Activated CD8-positive, alpha-beta memory T cell treated with anti-CD3 and anti-CD28 coated beads, Interleukin-2, amount 50 U/mL, for 4 hours (primary cell): ENCODE results near the gene TEX13C.
"Not testable (repeated sequence)": the region's sequence is repeated elsewhere in the genome, so short reads cannot be mapped to it uniquely, and the experiment has no call there.

Experiments used
- DNase-seq: peaks from one replicate; pipeline ENCODE4 v3.0.0-alpha.2; 2020

Gene TEX13C

DNA sequence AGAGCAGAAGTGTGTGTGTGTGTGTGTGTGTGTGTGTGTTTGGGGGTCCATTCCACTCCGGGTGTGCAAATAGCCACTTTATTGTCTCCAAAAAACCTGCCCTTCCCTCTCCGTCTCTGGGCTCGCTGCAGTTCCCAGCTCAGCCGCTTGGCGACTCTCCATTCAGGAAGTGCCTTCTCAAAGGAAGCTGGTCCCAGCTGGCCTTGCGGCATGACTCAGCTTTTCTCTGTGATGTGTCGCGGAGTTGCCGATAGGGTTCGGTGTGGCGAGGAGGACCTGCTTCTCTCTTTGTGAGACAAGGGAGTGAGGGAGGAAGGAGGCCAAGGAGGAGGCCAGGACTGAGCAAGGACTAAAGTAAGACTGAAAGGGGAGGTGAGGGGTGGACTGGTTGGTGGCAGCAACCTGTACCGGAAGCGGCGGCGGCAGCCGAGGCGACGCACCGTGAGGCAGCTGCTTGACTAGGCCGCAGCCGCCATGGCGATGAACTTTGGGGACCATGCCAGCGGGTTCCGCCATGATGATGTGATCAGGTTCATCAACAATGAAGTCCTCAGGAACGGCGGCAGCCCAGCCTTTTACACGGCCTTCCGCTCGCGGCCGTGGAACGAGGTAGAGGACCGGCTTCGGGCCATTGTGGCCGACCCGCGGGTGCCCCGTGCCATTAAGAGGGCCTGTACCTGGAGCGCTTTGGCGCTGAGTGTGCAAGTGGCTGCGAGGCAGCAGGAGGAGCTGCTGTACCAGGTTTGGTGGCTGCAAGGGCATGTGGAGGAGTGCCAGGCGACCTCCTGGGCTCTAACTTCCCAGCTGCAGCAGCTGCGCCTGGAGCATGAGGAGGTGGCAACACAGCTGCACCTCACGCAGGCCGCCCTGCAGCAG lies at the start of gene TEX13C:
TEX13C (plus strand) TSS at position 226 of the 876 bp plus-strand sequence; CDS start at position 475, 249 bp downstream.
- no peak for DNase-seq

DNA sequence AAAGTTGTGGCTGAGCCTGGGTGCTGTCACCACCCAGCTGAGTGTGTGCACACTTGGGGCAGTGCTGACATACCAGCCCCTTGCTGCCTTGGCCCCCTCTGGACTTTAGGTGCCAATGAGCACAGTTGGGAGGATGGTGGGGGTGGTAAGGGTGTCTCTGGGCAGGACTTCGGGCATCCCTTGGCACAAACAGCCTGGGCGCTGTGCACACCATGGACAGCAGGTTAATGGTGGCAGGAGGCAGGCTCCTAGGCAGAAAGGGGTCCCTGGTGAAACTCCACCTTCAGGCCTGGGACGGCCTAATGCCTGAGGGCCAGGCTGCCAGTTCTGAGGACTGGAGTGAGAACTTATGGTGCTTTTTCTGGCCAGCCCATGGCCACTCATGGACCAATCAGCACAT lies 32.4 kb upstream of the TEX13C start:
- DNase-seq: no peak

DNA sequence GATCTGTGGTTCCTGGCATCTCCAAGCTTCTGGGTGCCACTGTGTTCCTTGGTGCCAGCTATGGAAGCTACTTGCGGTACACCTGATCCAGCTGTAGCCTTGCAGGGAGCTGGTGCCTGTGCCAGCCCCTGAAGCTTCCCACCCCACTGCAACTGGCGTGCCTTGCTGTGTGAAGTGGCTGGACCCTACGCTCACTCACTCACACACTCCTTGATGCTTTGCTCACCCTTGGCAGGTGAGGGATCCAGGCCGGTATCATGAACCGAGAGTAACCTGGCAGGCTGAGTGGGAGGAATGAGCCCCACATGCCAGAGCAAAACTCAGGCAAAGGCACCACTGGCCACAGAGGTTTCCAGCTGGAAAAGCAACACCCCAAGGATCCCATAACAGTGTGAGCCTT lies 31.3 kb upstream of the TEX13C start:
- DNase-seq: no peak

DNA sequence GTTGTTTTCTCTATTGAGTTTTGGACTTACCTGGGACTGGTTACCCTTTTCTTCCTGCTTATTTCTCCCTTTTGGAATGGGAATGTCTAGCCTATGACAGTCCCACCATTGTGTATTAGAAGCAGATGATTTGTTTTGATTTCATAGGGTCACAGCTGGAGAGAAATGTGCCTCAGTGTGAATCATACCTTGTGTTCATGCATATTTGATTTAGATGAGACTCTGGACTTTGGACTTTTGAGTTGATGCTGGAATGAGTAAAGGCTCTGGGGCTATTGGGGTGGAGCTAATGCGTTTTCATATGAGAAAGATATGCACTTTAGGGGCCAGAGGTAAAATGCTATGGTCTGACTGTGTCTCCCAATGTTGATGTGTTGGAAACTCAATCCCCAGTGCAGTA lies 30.5 kb upstream of the TEX13C start:
- no peak for DNase-seq

DNA sequence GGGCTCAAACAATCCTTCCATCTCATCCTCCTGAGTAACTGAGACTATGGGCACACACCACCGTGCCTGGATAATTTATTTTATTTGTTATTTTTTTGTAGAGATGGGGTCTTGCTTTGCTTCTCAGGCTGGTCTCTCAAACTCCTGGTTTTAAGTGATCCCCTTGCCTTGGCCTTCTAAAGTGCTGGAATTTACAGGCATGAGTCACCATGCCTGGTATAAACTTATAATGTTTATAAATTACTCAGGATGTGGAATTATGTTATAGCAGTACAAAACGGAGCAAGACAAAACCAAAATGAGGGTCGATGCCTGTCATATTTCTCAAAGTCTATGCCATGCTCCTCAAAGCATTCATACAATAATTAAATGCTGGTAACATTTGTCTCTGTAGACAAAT lies 29.8 kb upstream of the TEX13C start:
- DNase-seq: no peak

DNA sequence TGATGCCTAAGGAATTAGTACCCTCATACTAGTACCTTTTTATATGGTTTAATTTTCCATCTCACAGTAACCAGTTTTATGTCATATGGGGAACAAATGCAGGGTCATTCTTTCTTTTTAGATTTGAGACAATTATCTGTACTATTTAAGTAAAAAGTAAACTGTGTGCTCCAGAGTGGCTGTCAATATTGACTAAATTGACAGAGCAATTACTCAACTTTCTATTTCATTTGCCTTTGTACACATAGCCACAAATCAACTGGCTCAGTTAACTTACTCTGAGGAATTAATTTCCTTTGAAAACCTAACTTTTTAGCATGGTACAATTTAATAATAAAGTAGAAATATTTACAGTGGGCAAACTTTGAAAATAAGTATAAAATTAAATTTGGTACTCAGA lies 28.5 kb upstream of the TEX13C start:
- no peak for DNase-seq

DNA sequence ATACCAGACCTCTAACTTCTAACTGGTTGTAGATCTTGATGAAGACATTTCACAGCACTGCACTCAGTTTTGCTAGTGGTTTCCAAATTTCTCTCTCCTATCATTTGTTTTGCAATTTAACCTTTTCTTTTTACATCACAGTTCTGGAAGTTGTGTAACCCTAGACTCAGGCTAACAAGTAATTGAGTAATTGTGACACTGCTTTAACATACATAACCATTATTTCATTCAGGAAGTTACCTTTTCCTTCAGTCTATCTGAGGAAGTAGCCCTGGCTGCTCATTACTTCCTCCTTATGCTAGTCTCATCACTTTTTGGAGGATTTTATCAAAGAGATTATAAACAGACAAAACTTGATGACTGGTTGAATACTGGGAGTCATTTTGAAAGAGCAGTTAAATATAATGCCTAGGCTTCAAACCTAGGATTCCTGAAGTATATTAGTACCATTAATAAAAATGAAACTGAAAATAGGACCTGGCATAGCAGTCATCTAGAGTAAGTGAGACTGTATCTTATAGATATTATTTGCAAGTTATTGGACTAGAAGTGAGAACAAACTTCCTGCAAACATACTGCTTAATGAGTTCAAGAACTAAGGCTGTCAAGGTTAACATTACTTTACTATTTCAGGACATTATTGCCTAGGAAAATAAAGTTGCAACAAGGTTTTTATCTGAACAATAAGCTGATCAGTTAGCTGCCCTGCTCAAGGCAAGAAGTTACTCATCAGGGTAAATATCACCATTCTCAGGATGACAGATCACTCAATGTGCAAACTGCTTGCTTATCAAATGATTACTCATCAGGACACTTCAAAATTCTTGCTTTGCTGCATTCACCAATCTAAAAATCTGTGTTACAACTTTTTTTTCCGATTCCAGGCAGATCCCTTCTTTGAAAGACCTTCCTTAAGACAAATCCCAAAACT lies 25.6 kb upstream of the TEX13C start:
- DNase-seq: no peak

DNA sequence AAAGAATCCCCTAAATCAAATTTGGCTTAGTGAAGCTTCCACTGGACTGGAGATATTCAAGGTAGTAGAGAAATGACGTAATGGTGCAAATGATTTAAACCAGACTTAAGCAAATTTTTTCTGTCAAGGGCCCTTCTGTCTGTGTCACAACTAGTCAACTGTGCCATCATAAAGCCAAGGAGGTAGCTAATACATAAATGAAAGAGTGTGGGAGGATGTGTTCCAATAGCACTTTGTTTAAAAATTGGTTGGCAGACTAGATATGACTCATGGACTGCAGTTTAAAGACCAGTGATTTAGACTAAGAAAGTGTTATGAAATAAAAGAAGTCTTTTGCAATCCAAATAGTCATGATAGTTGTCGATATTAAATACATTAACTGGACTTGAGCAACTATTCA lies 24.3 kb upstream of the TEX13C start:
- no peak for DNase-seq

DNA sequence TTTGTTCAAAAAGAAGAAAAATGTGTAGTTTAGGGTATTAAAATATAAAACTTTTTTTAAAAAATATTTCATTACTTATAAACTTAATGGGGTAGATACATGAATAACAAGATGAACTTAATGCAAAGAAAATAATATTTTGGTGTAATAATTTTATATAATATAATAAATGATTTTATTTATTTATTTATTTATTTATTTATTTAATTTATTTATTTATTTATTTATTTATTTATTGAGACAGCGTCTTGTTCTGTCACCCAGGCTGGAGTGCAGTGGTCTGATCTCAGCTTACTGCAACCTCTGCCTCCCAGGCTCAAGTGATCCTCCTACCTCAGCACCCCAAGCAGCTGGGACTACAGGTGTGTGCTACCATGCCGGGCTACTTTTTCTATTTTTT lies 20.8 kb upstream of the TEX13C start:
- no peak for DNase-seq

DNA sequence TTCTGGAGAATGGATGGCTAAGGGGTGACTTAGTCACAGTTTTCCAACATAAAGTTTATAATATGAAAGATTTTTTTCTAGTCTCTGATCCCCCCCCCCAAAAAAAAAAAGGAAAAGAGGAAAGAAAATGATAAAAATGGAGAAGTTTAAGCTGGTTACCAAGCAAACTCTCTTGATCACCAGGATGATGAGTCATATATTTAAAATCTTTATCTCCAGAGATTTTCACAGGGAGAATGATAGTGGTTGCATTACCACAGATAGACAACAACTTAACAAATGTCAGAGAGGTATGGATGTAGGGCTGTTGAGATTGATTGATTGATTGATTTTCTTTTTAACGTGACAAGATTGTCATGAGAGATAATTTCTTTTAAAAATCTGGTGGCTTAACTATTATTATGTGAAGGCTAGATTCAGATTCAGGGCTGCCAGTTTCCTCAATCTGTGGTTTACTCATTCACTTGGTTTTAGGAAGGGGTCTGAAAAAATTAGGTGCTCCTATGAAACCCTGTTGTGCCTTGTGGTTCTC lies 13.3 kb upstream of the TEX13C start:
- DNase-seq: no peak

DNA sequence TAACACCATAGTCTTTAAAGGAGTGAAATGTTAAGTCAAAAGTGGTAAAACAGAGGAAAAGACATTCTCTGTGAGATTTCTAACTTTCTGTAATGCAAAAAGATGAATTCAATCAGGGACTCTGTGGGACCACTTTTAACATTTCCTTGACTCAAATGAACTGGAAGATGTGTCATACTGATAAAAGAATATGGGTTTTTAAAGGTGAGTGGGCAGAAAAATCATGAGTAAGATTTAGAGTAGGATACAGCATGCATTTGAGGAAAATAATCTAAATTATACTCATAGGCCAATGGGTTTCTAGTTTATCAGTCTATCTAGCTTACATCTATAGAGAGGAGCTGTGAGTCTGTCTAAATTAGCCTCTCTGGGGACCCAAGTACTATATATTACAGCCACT lies 11.0 kb upstream of the TEX13C start:
- DNase-seq: no peak

DNA sequence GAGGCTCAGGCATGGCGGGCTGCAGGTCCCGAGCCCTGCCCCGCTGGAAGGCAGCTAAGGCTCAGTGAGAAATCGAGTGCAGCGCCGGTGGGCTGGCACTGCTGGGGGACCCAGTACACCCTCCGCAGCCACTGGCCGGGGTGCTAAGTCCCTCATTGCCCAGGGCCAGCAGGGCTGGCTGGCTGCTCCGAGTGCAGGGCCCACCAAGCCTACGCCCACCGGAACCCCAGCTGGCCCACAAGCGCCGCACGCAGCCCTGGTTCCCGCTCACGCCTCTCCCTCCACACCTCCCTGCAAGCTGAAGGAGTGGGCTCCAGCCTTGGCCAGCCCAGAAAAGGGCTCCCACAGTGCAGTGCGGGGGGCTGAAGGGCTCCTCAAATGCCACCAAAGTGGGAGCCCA lies 505 bp upstream of the TEX13C start:
- DNase-seq: not testable (repeated sequence)

DNA sequence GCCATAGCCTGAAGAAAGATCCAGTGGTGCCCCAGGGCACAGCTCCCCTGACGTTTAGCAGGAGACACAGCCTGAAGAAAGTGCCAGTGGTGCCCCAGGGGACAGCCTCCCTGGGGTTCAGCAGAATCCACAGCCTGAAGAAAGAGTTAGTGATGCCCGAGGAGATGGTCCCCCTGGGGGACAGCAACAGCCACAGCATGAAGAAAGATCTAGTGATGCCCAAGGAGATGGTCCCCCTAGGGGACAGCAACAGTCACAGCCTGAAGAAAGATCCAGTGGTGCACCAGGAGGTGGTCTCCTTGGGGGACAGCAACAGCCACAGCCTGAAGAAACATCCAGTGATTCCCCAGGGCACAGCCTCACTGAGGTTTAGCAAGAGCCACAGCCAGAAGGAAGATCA lies 2.8 kb downstream of the TEX13C start:
- no peak for DNase-seq

DNA sequence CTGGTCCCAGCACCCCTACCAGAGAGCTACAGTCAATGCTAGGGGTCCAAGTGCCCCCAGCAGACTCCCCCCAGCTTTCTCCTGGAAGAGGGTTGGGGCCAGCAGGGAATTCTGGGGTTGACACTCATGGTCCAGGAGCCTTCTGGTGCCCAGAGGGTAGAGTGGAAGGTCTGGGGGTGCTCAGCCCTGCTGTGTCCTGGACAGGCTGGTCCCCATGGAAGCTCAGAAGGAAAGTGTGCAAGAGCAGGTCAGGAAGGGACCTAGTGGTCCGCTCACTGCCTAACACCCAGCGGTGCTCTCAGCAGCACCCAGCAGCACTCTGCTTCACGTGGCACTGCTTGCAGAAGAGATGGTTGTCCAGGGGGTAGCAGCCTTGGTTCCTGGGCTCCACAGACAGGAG lies 6.9 kb downstream of the TEX13C start:
- no peak for DNase-seq

DNA sequence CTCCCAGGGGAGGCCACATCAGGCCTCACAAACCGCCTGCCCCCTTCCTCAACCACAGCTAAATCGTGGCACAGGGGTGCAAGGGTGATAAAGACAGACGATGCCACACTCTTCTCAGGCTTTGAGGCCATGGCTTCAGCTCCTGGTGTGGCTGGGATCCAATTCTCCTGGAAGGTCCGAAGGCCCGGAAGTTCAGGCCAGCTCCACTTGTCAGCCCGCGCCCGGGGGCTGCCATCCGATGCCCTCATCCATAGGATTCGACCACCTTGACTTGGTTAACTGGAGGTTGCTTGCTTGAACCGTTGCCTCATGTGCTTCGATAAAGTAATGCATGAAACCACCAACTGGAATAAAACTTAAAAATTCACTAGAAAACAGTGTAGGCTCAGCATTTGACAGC lies 8.2 kb downstream of the TEX13C start:
- no peak for DNase-seq

DNA sequence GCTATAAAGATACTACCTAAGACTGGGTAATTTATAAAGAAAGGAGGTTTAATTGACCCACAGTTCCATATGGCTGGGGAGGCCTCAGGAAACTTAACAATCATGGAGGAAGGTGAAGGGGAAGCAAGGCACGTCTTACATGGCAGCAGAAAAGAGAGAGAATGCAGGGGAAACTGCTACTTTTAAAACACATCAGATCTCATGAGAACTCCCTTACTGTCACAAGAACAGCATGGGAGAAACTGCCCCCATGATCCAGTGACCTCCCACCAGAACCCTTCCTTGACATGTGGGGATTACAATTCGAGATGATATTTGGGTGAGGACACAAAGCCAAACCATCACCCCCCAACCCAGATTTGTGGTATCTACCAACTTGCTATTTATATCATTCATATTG lies 13.9 kb downstream of the TEX13C start:
- DNase-seq: no peak

DNA sequence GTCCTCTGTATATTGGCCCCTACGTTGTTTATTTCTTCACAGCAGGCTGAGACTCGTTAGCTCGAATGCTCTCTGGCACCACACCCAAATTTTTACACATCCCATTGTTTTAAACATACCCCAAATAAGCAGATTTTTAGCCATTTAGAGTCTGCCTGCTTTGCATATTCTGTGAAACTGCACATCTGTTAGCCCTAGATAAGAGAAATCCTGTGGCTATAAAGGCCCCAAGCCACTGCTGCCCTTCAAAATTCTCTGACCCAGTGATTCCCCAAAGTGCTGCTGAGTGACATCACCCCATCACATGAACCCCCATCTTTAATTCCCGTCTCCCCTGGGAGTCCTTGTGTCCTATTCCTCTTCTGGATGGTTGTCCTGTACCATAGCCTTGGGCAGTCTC lies 20.8 kb downstream of the TEX13C start:
- no peak for DNase-seq

DNA sequence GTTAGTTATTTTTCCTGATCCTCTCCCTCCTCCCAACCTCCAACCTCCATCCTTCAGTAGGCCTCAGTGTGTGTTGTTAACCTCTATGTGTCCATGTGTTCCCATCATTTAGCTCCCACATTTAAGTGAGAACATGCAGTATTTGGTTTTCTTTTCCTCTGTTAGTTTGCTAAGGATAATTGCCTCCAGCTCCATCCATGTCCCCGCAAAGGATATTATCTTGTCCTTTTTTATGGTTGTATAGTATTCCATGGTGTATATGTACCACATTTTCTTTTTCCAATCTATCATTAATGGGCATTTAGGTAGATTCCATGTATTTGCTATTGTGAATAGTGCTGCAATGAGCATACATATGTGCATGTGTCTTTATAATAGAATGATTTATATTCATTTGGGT lies 54.5 kb downstream of the TEX13C start:
- no peak for DNase-seq
